Fibroblast of lung (primary cell): Measurements from ENCODE around the gene CALHM1. TPM values are rescaled to one million over a fixed set of nuclear protein-coding genes. Genes with fewer than 3 reads are reported as not detected.
"Not testable (repeated sequence)": the region's sequence is repeated elsewhere in the genome, so short reads cannot be mapped to it uniquely, and the experiment has no call there.

Experiments
- DNase-seq, 2 donors: peaks; one replicate each; pipeline versions ENCODE4 v3.0.0 to v3.0.0-alpha.2; 2010; ENCODE audit warnings: low read depth in 2 of 2
- H2AFZ ChIP-seq: 2 replicates; pipeline ENCODE4 v1.5.1; 2012; ENCODE audit warnings: low read length, control low read depth, inconsistent platforms
- H3K27ac ChIP-seq: 2 replicates; pipeline ENCODE4 v1.5.1; 2011; ENCODE audit warnings: low read length, control low read depth; ENCODE audit not compliant: insufficient read depth
- H3K27me3 ChIP-seq: 2 replicates; pipeline ENCODE4 v1.5.1; 2011; ENCODE audit warnings: mild to moderate bottlenecking, low read length; ENCODE audit not compliant: control insufficient read depth, insufficient read depth
- H3K36me3 ChIP-seq: 2 replicates; pipeline ENCODE4 v1.5.1; 2011; ENCODE audit warnings: low read length; ENCODE audit not compliant: control insufficient read depth, insufficient read depth
- H3K4me1 ChIP-seq: 2 replicates; pipeline ENCODE4 v1.5.1; 2011; ENCODE audit warnings: low read length; ENCODE audit not compliant: control insufficient read depth, insufficient read depth; ENCODE audit errors: extremely low read depth
- H3K4me2 ChIP-seq: 2 replicates; pipeline ENCODE4 v1.5.1; 2011; ENCODE audit warnings: low read length, control low read depth; ENCODE audit not compliant: insufficient read depth; ENCODE audit errors: extremely low read depth
- H3K4me3 ChIP-seq, 4 experiments: fragments of 200-600 bp in 1 of 4; sonication (generic) in 1 of 4; replicated peaks in 1 of 4; 2 replicates each; pipeline ENCODE4 v1.5.1; 2011 to 2016; ENCODE audit warnings: low read length in 4 of 4, low read depth in 3 of 4, mild to moderate bottlenecking in 3 of 4, control low read depth in 2 of 4, inconsistent platforms in 1 of 4, mixed read lengths in 1 of 4; ENCODE audit not compliant: insufficient read depth in 1 of 4; ENCODE audit errors: control extremely low read depth in 1 of 4
- H3K79me2 ChIP-seq: 2 replicates; pipeline ENCODE4 v1.5.1; 2012; ENCODE audit warnings: mild to moderate bottlenecking, low read length, inconsistent platforms; ENCODE audit not compliant: control insufficient read depth, insufficient read depth
- H3K9ac ChIP-seq: 2 replicates; pipeline ENCODE4 v1.5.1; 2011; ENCODE audit warnings: mild to moderate bottlenecking, low read length, control low read depth; ENCODE audit not compliant: insufficient read depth
- H3K9me3 ChIP-seq: 2 replicates; pipeline ENCODE4 v1.5.1; 2012; ENCODE audit warnings: low read depth, low read length; ENCODE audit not compliant: control insufficient read depth, insufficient read depth
- H4K20me1 ChIP-seq: 2 replicates; pipeline ENCODE4 v1.5.1; 2011; ENCODE audit warnings: low read length; ENCODE audit not compliant: control insufficient read depth, insufficient read depth; ENCODE audit errors: extremely low read depth
- EZH2 ChIP-seq: IDR thresholded peaks from 2 replicates; pipeline ENCODE4 v1.5.1; 2012; ENCODE audit warnings: low read length, control low read depth, mild to moderate bottlenecking; ENCODE audit errors: missing control alignments
- polyA plus RNA-seq, 2 donors: library from polyadenylated mRNA; depleted of rRNA in 1 of 2; stranded (reverse) in 1 of 2; unstranded in 1 of 2; fragments of >200 nt; gene quantifications; 2 replicates each; pipeline ENCODE4 v1.2.1, GENCODE V29; 2011 to 2012; ENCODE audit warnings: missing spikeins in 1 of 2
- total RNA-seq: library from RNA; depleted of rRNA; stranded (reverse); fragments of >200 nt; gene quantifications from 2 replicates; pipeline ENCODE4 v1.2.1, GENCODE V29; 2014
- TF ChIP-seq, protein P1 (sequence below), 2 donors: IDR thresholded peaks in 1 of 2; conservative IDR thresholded peaks in 1 of 2; 1 replicate in 1 of 2; 2 replicates in 1 of 2; pipeline ENCODE4 v1.5.1; 2011 to 2012; ENCODE audit warnings: low read length in 2 of 2, control low read depth in 1 of 2, inconsistent platforms in 1 of 2, low read depth in 1 of 2, mild to moderate bottlenecking in 1 of 2

CALHM1 gene
- total and polyA plus RNA-seq, 2 donors (not counting 1 experiment from before 2014, with no cell fraction given), result not detected

- no peaks in the 10 kb centered on the region for H3K27me3 ChIP-seq
- H3K4me3 ChIP-seq, result no peak overlapping the region
- H4K20me1 ChIP-seq, result no peaks in the 10 kb centered on the region
- no peak overlapping the region for H3K9ac ChIP-seq
- TF ChIP-seq EZH2, result no peak
- TF ChIP-seq, protein P1, sequence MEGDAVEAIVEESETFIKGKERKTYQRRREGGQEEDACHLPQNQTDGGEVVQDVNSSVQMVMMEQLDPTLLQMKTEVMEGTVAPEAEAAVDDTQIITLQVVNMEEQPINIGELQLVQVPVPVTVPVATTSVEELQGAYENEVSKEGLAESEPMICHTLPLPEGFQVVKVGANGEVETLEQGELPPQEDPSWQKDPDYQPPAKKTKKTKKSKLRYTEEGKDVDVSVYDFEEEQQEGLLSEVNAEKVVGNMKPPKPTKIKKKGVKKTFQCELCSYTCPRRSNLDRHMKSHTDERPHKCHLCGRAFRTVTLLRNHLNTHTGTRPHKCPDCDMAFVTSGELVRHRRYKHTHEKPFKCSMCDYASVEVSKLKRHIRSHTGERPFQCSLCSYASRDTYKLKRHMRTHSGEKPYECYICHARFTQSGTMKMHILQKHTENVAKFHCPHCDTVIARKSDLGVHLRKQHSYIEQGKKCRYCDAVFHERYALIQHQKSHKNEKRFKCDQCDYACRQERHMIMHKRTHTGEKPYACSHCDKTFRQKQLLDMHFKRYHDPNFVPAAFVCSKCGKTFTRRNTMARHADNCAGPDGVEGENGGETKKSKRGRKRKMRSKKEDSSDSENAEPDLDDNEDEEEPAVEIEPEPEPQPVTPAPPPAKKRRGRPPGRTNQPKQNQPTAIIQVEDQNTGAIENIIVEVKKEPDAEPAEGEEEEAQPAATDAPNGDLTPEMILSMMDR (conservative IDR thresholded peaks at IDR 0.05 in 1 of 2, IDR thresholded peaks at IDR 0.05 in 1 of 2; ENCODE audit: low read depth in 1 of 2, low read length in 2 of 2), result no peak
- H3K27ac ChIP-seq, result no peak overlapping the region
- peaks cover 32% of the 10 kb centered on the region for H3K36me3 ChIP-seq
- DNase-seq, result no peak
- H3K4me1 ChIP-seq, result no peaks in the 10 kb centered on the region
- no peak overlapping the region for H3K4me2 ChIP-seq
- no peaks in the 10 kb centered on the region for H3K79me2 ChIP-seq
- no peaks in the 10 kb centered on the region for H3K9me3 ChIP-seq
- H2AFZ ChIP-seq, result no peak overlapping the region
These were observed 35.0 kb downstream of the CALHM1 start for GRCh38 chr10:103423748-103424147.

- Histone ChIP-seq H3K79me2 (no peaks in the 10 kb centered on the region), H4K20me1 (no peaks in the 10 kb centered on the region), H2AFZ (no peak overlapping the region), H3K9me3 (no peaks in the 10 kb centered on the region), H3K4me2 (no peak overlapping the region), H3K9ac (no peak overlapping the region), H3K4me3 (no peak overlapping the region), H3K36me3 (peaks cover 42% of the 10 kb centered on the region), H3K4me1 (no peaks in the 10 kb centered on the region), H3K27me3 (no peaks in the 10 kb centered on the region), H3K27ac (no peak overlapping the region)
- no peak for DNase-seq
- TF ChIP-seq EZH2, result no peak
- TF ChIP-seq, protein P1 (conservative IDR thresholded peaks at IDR 0.05 in 1 of 2, IDR thresholded peaks at IDR 0.05 in 1 of 2; ENCODE audit: low read depth in 1 of 2, low read length in 2 of 2), result no peak
These were observed 39.6 kb downstream of the CALHM1 start for GRCh38 chr10:103419101-103419500.

DNA sequence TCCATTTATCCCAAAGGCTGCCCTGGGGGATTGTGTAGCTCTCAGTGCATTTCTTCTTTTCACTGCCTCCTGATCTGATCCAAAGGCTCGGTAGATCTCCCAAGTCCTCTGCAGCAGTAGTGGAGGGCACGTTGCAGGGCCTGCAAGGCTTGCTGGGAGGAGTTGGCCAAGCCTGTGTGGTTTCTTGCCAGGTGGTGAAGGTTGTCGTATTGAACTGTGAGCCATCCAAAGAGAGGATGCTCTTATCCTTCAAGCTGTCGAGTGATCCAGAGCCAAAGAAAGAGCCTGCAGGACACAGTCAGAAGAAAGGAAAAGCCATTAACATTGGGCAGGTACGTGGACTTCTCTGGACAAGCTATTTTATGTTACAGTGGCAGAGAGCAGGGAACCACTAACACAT is 41.1 kb downstream of the CALHM1 start:
- Histone ChIP-seq H3K36me3 (peaks cover 42% of the 10 kb centered on the region), H3K4me2 (no peak overlapping the region), H3K27me3 (no peaks in the 10 kb centered on the region), H3K9me3 (no peaks in the 10 kb centered on the region), H3K4me3 (no peak overlapping the region), H3K27ac (no peak overlapping the region), H3K4me1 (no peaks in the 10 kb centered on the region), H3K9ac (no peak overlapping the region), H3K79me2 (no peaks in the 10 kb centered on the region), H4K20me1 (no peaks in the 10 kb centered on the region), H2AFZ (no peak overlapping the region)
- DNase-seq, result no peak
- TF ChIP-seq EZH2, result no peak
- TF ChIP-seq, protein P1 (conservative IDR thresholded peaks at IDR 0.05 in 1 of 2, IDR thresholded peaks at IDR 0.05 in 1 of 2; ENCODE audit: low read depth in 1 of 2, low read length in 2 of 2), result no peak

GRCh38 chr10:103417148-103417469 is 41.6 kb downstream of the CALHM1 start:
- H3K9me3 ChIP-seq, H3K79me2 ChIP-seq, DNase-seq, H3K4me1 ChIP-seq, H3K9ac ChIP-seq, H2AFZ ChIP-seq, H3K27me3 ChIP-seq, H3K4me3 ChIP-seq, H4K20me1 ChIP-seq, H3K4me2 ChIP-seq, H3K27ac ChIP-seq: not testable (repeated sequence)
- H3K36me3 ChIP-seq, result peaks cover 42% of the 10 kb centered on the region
